Measurements from ENCODE around the gene CHST11. TPM values are rescaled to one million over a fixed set of nuclear protein-coding genes. Genes with fewer than 3 reads are reported as not detected.

Gene CHST11
- total RNA-seq, 1 experiment from 2014 or later, result 3.8 TPM

DNA sequence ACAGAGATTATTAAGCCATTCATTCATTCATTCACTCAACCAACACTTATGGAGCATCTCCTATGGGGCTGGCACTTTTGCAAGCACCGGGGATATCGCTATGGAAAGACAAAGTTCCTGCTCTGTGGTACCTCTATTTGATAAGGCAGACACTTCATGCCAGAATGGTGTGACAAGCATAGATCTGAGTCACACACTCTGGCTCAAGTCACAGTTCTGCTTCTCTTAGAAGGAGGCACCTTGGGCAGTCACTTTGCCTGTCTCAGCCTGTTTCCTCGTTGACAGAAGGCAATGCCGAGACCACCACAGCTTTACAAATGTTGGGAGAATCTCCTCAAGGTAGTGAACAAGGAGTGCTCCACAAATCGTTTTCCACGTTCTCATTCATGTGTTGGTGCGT, 296.1 kb downstream of the CHST11 start:
- no peak for DNase-seq (ENCODE audit: low spot score)

GRCh38 chr12:104756901-104757300, 300.2 kb downstream of the CHST11 start:
- DNase-seq (ENCODE audit: low spot score), result no peak

DNA sequence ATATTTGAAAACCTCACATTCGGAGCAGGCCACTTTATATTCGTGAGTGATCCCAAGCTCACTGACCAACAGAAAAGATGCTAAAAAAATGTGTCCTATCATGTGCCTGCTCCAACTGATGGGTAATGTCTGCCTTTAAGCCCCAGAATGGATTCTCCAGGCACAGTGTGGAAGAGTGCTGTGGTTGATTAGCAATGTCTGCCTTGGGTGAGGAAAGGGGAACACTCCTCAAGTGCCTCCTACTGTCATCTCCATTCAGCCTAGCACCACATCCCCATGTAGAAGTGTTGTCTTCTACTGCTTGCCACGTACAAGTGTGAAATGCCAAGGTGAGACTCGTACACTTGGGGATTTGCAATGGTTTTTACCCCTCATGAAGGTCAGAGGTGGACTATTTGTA, 302.0 kb downstream of the CHST11 start:
- no peak for DNase-seq (ENCODE audit: low spot score)

DNA sequence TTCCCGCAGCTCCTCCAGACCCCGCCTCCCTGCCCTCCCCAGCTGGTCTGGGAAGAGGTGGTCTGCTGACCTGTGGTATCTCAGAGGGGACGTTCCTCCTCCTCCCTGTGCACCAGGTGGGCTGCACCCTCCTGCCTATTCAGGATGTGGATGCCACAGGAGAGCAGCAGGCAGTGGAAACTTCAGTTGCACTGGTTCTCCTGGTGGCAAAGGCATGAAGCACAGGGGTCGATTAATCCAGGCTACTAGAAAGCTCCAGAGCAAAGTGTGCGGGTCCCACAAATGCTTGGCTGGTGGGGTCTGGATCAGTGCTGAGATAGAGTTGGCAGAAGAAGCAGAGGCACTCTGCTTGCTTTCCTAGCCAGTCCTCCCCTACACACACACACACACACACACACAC, 304.3 kb downstream of the CHST11 start:
- no peak for DNase-seq (ENCODE audit: low spot score)

DNA sequence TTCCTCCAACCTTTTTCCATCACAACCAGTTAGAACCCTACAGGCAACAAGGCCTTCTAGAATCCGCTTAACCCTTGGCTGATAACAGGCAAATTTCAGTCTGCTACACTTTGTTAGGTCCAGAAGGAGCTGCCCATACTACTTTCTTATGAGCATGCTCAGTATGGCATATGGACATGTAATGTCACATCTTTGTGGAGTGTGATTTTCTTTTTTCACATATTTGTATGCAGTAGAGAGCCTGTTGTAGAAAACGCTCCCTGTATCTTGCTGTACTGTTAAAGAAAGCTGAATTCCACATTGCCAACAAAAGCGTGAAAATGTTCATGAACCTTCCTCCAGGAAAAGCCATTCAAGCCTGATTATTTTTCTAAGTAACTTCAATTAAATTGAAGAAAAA, 304.9 kb downstream of the CHST11 start:
- DNase-seq (ENCODE audit: low spot score), result no peak

DNA sequence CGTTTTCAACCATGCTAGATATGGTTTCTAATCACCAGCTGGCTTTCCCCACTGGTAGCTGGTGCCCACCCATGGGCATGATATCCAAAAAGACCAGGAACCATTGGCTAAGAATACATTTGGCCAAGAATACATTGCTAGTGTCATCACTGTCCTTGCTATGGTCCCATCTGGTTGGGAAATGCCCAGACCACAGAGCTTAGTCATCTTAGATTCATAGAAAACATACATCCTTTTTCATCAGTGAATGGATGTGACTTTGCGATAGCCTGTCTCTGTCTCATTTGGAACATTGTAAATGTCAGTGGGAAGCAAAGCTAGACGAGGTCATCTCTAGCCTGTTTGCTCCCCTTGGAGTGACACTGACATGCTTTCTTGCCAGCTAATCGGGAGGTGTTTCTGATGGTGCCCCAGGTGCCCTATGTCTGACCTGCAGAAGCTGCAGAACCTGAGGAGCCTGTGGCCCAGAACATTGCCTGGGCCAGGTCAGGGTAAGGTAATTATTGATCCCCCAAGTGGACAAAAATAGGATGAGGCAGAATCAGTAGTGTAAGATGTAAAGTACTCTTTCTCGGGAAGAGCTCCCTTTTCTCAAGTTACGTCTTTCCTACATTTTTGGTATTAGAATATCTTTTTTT, 306.5 kb downstream of the CHST11 start:
- no peak for DNase-seq (ENCODE audit: low spot score)

DNA sequence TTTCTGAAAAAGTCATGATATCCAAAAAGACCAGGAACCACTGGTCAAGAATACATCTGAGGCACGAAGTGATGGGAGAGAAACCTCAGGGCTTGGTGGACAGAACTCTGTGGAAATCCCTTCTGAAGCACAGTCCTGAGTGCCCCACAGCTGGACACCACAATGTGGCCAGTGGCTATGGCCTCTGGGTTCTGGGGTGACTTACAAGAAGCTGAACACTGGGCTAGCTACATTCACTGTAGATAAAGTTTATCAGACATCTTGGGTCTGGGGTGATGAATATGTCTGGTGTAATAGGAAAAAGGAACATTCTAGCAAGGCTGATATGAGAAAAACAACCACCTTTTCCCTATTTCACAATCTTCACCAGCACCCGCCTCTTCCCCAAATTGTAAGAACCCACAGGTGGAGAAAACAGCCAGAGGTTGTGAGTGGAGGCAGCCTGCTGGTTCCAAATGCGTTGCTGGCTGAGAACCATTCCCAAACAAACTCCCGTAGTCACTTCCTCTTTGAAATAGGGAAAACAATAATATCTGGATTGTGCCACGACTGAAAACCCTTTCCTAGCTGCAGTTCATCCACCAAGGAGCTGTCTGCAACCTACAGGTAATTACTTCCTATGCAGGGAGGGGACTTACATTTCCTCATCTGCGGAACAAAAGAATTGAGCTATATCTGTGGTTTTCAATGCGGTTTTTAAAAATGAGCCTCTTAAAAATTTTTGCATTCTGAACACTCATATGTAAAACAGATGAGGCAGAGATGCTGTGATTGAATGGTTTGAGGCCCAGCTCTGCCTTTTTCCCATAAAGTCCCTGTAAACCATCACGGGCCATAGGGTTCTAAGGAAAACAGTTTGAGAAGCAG, 307.7 kb downstream of the CHST11 start:
- DNase-seq (ENCODE audit: low spot score), result no peak

- no peak for DNase-seq (ENCODE audit: low spot score)
These were observed 310.5 kb downstream of the CHST11 start for GRCh38 chr12:104767261-104767660.

DNA sequence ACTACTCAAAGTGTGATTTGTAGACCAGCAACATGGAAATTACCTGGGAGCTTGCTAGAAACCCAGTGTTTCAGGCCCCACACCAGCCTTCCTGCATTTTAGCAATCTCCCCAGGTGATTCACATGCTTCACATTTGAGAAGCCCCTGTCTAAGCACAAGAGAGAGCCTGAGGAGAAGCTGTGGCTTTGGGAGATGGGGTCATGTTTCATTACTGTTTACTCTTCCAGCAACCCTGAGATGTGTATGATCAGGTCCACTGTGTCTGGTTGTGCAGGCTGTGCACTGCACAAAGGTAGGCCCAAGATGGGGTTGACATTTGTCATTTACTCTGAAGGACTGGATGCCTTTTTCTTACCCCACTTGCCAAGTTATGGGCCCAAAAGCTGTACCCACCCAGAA, 311.3 kb downstream of the CHST11 start:
- no peak for DNase-seq (ENCODE audit: low spot score)

DNA sequence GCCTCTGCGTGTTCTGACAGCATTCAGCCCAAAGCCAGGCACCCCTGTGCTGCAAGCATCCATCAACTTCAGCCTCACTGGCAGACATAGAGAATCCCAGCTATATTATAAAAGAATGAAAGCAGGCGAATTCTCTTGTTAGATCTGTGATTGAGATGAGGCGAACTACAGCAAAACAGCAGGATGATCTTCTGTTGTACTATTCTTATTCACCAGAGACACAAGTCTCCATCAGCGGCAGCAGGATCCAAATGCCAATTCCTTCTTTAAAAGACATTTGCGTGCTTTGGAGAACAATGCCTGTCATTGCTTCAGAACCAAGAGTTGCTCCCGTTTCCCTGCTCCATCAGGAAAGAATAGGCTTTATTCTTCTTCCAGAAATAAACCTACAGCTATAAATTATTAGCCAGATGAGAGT, 312.4 kb downstream of the CHST11 start:
- no peak for DNase-seq (ENCODE audit: low spot score)

DNA sequence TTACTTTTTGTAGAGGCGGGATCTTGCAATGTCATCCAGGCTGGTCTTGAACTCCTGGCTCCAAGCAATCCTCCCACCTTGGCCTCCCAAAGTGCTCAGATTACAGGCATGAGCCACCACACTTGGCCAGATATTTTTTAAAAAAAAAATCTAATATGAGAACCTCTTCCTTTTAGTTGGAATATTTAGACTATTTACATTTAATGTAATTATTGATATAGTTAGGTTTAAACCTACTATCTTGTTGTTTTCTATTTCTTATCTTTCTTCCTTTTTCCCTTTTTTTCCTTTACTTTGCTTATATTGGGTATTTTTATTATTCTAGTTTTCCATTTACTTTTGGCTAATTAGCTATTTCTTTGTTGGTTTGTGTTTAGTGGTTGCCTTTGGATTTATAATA, 315.6 kb downstream of the CHST11 start:
- no peak for DNase-seq (ENCODE audit: low spot score)

DNA sequence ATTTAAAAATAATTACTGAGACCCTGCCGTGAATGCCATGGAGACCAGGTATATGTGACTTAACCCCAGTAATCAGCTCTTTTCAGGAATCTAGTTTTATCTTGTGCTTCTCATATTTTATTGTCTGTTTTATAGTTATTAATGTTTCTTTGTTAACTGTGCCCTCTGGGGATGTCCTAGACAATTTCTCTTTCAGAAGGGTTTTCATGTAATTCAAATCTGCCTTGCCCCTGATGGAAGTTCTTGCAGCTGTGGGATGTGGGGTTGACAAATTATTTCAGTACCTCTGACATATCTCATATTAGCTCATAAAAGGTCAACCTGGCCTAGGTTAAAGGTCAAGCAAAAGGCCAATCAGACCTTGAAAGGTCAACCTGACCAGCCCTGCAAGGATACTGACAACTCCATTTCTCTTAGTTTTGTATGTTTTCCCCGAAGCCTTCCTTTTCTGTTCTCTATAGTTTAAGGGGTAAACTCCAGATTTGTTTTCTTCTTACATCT, 319.0 kb downstream of the CHST11 start:
- DNase-seq (ENCODE audit: low spot score), result no peak

DNA sequence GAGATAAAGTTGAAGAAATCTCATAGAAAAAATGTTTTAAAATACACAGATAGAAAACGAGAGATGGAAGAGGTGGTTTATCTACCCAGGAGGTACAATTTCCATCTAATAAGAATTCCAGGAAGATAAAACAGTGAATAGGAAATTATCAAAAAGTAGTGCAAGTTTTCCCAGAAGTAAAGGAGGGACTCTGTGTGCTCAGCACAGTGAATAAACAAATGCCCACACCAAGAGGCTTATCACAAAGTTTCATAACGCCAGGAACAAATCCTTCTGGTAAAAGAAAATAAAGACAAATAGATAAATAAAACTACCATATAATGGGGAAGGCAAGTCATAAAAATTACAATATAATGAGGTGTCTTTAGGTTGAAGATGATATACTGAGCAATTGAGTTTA, 322.4 kb downstream of the CHST11 start:
- DNase-seq (ENCODE audit: low spot score), result no peak

DNA sequence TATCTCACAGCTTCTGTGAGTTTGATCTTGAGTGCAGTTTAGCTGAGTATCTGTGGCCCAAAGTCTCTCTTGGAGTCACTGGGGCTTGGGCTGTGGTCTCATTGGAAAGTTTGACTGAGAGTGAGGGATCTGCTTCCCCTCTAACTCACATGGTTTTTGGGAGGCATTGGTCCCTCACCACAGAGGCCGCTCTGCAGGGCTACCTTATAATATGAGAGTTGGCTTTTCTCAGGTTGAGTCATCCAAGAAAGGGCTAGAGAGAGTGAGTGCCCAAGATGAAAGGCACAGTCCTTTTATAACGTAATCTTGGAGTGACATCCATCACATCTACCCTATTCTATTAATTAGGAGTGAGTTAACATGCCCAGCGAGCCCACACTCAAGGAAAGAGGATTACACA, 325.5 kb downstream of the CHST11 start:
- no peak for DNase-seq (ENCODE audit: low spot score)

GRCh38 chr12:104784592-104784991, 327.8 kb downstream of the CHST11 start:
- no peak for DNase-seq (ENCODE audit: low spot score)

- DNase-seq (ENCODE audit: low spot score), result no peak
These were observed 329.1 kb downstream of the CHST11 start for GRCh38 chr12:104785886-104786285.

DNA sequence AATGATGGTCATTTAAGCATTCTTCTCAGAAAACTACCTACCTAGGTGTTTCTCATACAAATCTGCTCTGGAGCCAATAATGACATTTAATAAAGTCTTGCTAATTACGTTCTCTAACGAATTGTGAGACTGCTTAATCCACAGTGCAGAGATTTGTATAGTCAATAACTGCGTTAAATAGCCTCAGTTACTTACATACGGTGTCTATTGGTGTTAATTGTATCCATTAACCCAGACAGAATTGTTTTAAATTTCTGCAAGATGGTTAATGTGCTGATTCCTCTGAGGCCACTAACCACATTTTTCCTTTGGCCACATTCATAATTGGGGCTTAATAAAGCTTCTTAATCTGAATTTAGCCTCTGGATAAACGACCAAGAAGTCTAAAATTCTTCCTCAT, 329.6 kb downstream of the CHST11 start:
- no peak for DNase-seq (ENCODE audit: low spot score)

DNA sequence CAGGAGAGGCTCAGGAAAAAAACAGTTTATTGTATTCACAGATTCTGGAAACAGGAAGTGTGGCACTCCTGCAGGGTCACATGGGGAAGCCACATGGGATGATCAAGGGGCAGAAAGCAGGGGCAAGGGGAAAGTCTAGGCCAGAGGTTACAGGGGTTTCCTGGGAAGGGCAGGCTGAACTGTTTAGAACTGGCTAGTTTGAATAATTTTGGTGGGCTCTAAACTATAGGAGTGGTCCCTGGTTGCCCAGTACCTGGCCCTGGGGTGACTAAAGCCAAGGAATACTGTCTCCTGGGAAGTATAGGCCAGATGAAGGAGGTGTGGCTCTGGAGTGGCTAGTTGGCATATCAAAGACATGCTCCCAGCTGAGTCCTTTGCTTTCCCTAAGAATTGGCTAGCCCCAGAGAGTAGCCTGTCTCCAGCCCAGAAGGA, 332.1 kb downstream of the CHST11 start:
- peak; percentile 7 for DNase-seq (ENCODE audit: low spot score)

DNA sequence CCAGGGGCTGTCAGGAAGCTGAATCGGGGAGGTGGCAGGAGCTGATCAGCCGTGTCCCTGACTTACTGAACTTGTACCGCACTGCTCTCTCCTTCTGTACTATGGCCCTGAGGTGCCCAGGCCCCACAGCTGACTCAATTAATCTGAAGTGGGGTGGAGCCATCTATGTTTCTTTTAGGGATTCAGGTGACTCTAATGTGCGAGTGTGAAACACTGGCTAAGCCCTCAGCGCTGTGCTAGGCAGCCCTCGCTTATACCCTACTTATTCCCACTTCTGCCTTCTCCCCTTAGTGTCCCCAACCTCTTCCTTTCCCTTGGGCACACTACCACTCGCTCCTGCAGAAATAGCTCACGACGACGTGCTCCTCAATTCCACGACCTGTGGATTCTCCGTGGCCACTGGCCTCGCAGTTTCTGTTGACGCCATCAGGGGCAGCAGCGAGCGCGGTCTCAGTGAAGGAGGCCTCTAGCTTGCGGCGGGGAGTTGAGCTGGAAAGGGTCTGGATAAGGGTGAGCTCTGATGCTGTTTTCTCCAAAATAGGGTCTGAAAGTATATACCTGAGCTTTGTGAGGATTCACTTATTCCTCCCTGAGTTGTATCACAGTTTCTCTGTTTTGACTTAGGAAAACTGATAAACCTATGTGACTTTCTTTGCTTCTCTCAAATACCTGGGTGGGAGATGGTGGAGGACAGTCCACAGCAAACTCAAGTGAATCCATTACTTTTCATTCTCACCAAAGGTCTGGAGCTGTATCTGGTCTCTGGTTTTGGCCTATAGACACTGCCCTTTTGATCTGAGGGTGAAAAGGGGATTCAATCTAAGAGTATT, 333.8 kb downstream of the CHST11 start:
- peak; percentile 24 for DNase-seq (ENCODE audit: low spot score)

DNA sequence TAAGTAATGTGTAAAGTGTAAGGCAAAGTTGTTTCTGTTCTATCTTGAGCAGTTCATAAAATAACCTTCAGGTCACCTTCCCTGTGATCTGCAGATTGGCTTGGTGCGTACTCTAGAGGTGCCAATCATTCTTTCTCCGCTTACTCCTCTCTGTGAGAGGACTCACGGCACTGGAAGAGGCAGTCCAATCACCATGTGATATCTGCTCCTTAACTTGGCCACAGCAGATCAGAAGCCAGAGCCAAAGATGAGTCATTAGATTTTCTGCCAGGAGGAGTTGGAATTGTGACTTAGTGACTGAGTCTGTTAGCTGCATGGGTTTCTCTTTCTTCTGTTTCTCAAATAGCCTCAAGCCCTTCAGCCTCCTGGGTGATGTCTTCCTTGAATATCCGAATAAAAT, 335.8 kb downstream of the CHST11 start:
- no peak for DNase-seq (ENCODE audit: low spot score)

DNA sequence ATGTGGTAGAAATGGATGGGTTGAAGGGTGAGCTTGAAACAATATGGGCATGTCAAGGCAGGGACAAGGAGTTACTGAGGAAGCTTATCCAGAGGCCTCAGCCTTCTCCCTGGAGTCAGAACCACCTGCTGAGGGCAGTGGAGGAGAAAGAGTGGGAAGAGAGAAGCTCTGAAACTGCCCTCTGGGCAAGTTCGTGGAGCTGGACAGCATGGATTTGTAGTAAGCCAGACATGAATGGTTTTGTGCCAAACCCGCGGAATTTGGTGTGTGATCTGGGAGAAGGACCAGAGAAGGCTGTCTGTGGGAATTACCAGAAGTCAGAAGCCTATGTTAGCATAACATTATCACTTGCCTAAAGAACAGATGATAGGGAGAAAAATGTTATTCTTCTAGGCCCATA, 336.5 kb downstream of the CHST11 start:
- no peak for DNase-seq (ENCODE audit: low spot score)

GRCh38 chr12:104793968-104794367, 337.2 kb downstream of the CHST11 start:
- no peak for DNase-seq (ENCODE audit: low spot score)
